ENCODE measurements around the gene COL18A1.
"Not testable (repeated sequence)": the region's sequence is repeated elsewhere in the genome, so short reads cannot be mapped to it uniquely, and the experiment has no call there.

The COL18A1 gene

DNA sequence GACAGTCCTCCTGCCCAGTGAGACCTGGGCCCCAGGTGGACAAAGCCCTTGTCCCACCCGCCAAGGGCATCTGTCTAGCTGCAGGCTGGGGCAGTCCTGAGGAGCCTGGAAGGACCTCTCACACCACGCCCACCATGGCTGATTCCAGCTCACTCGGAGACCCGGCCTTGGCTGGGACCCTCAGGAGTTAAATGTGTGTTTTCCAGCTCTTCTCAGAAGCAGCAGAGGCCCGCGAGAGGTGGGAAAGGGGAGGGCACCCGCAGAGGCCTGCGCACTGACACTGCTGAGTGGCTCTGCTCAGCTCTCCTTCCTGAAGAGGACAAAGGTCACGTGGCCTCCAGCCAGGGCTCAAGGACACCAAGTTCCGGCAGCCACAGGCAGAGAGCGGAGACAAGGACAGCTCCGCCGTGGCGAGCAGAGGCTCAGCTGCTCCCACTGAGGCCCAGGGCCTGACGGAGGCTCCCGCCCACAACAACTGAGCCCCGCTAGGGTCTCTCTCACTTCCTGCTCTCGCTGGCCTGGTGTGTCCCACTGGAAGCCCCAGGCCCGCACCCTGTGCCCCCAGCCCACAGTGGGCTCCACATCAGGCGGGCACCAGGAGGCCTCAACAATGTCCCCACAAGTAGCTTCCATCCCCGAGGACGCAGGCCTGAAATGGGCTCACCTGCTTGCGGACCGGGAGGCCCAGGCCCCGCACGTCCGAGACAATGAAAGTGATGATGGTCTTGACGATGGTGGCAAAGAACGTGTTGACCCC lies 120.4 kb downstream of the COL18A1 start:
- TF ChIP-seq, protein P1, sequence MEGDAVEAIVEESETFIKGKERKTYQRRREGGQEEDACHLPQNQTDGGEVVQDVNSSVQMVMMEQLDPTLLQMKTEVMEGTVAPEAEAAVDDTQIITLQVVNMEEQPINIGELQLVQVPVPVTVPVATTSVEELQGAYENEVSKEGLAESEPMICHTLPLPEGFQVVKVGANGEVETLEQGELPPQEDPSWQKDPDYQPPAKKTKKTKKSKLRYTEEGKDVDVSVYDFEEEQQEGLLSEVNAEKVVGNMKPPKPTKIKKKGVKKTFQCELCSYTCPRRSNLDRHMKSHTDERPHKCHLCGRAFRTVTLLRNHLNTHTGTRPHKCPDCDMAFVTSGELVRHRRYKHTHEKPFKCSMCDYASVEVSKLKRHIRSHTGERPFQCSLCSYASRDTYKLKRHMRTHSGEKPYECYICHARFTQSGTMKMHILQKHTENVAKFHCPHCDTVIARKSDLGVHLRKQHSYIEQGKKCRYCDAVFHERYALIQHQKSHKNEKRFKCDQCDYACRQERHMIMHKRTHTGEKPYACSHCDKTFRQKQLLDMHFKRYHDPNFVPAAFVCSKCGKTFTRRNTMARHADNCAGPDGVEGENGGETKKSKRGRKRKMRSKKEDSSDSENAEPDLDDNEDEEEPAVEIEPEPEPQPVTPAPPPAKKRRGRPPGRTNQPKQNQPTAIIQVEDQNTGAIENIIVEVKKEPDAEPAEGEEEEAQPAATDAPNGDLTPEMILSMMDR (IDR thresholded peaks at IDR 0.05; ENCODE audit: low read depth, low read length) = no peak
- H3K4me3 ChIP-seq (ENCODE audit: low read depth, low read length) = no peak overlapping the region
- DNase-seq (ENCODE audit: low read depth, low spot score) = no peak
- in situ Hi-C loops (cut with HindIII; ENCODE audit: low sequenced_read_pairs) = no loop called here

DNA sequence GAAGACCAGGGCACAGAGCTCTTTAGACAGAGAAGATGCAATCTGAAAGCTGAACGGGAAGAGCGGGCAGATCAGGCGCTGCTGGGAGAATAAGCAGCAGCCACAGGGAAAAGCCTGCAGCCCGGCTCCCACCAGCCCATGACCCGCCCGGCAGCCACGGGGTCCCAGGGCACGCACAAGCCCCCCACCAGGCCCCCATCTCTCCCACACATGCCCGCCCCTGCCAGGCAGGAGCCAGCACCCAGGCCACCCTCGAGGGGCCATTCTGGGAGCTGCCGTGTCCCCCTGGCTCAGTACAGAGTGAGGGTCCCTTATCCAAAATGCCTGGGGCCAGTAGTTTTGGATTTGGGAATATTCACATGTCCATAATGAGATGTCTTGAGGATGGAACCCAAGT lies 120.9 kb downstream of the COL18A1 start:
- no peak for DNase-seq (ENCODE audit: low read depth, low spot score)
- H3K4me3 ChIP-seq (ENCODE audit: low read depth, low read length) = no peak overlapping the region
- TF ChIP-seq, protein P1 (IDR thresholded peaks at IDR 0.05; ENCODE audit: low read depth, low read length) = no peak
- in situ Hi-C loops (cut with HindIII; ENCODE audit: low sequenced_read_pairs) = no loop called here

DNA sequence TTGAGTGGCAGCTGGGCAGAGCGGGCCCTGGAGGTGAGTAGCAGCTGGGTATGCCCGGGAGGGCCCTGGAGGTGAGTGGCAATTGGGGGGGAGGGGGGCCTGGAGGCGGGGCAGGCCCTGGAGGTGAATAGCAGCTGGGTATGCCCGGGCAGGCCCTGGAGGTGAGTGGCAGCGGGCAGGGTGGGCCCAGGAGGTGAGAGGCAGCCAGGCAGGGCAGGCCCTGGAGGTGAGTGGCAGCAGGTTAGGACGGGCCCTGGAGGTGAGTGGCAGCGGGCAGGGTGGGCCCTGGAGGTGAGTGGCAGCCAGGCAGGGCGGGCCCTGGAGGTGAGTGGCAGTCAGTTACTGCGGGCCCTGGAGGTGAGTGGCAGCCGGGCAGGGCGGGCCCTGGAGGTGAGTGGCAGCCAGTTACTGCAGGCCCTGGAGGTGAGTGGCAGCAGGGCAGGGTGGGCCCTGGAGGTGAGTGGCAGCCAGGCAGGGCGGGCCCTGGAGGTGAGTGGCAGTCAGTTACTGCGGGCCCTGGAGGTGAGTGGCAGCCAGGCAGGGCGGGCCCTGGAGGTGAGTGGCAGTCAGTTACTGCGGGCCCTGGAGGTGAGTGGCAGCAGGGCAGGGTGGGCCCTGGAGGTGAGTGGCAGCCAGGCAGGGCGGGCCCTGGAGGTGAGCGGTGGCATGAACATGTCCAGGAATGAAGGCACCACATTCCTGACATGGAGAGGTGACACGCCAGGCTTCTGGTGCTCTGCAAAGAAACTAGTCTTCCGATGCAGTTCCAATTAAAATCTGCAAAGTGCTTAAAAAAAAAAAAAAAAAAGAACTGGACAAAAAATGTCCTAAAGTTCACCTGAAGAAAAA lies 122.4 kb downstream of the COL18A1 start:
- H3K4me3 ChIP-seq (ENCODE audit: low read depth, low read length); DNase-seq (ENCODE audit: low read depth, low spot score); in situ Hi-C loops (cut with HindIII; ENCODE audit: low sequenced_read_pairs): not testable (repeated sequence)

DNA sequence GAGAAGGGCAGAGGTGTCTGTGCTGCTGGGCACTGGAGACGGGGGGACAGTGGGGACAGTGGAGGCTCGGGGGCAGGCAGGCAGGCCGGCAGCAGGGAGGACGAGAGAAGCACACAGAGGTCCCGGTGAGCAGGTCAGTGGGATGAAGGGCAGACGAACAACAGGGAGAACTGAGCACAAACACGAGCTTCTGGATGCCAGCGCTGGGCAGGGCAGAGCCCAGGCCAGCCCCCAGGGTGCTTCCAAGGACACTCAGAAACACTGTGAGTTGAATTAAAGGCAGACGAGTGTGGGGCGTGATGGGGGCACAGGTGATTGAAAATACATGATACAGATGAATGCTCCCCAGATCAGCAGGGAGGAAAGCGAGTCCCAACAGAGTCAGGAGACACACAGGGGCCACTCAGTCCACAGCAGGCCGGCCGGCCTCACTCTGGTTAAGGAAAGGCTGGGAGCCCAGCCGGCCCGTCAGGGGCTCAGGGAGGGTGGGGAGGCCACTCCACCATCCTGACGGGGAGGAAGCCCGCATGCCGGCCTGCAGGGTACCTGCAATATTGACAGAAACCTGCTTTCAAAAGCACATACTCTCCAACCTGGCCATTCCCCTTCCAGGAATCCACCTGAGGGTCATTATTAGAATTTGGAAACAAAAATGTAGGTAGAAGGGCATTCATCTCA lies 123.2 kb downstream of the COL18A1 start:
- DNase-seq (ENCODE audit: low read depth, low spot score) = no peak
- TF ChIP-seq, protein P1 (IDR thresholded peaks at IDR 0.05; ENCODE audit: low read depth, low read length) = no peak
- in situ Hi-C loops (cut with HindIII; ENCODE audit: low sequenced_read_pairs) = no loop called here
- no peak overlapping the region for H3K4me3 ChIP-seq (ENCODE audit: low read depth, low read length)

DNA sequence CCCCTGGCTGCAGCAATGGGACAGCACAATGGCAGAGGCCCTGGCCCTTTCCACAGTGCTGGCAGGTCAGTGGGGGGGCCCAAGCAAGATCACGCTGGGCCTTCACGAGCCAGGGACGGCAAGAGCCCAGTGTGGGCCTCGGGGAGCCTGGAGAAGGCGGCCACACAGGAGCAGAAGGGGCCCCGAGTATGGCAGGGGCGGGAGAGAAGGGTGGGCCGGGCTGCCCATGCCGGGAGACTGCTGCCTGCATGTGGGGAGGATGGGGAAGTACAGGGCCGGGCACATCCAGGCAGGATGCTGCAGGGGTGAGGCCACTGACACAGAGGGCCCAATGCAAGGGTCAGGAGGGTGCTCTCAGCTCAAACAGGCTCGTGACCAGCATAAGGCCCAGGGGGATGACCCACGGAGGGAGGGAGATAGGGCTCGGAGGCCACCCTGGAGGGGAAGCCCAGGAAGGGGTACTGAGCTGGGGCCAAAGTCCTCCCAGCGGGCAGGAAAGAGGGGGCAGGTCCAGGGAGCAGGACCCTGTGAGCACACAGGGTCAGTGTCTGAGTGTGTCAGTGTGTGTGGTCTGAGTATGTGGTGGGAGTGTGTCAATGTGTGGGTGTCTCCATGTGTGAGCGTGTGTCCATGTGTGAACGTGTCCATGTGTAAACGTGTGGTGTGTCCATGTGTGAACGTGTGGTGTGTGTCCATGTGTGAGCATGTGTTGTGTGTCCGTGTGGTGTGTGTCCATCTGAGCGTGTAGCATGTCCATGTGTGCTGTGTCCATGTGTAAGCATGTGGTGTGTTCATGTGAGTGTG lies 124.2 kb downstream of the COL18A1 start:
- DNase-seq (ENCODE audit: low read depth, low spot score) = no peak
- TF ChIP-seq, protein P1 (IDR thresholded peaks at IDR 0.05; ENCODE audit: low read depth, low read length) = no peak
- in situ Hi-C loops (cut with HindIII; ENCODE audit: low sequenced_read_pairs) = no loop called here
- H3K4me3 ChIP-seq (ENCODE audit: low read depth, low read length) = no peak overlapping the region

DNA sequence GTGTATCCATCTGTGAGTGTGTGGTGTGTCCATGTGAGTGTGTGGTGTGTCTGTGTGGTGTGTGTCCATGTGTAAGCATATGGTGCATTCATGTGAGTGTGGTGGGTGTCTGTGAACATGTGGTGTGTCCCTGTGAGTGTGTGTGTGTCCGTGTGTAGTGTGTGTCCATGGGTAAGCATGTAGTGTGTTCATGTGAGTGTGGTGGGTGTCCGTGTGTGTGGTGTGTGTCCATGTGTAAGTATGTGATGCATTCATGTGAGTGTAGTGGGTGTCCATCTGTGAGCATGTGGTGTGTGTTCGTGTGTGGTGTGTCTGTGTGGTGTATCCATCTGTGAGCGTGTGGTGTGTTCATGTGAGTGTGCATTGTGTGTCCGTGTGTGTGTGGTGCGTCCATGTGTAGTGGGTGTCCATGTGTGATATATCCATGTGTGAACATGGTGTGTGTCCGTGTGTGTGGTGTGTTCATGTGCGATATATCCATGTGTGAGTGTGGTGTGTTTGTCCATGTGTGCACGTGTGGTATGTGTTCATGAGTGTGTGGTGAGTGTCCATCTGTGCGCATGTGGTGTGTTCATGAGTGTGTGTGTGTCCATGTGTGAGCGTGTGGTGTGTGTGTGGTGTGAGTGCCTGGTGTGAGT lies 124.9 kb downstream of the COL18A1 start:
- no peak for DNase-seq (ENCODE audit: low read depth, low spot score)
- in situ Hi-C loops (cut with HindIII; ENCODE audit: low sequenced_read_pairs) = no loop called here
- TF ChIP-seq, protein P1 (IDR thresholded peaks at IDR 0.05; ENCODE audit: low read depth, low read length) = no peak
- no peak overlapping the region for H3K4me3 ChIP-seq (ENCODE audit: low read depth, low read length)
